Suprapubic skin (tissue), 4 donors: ENCODE results near the gene TIGD7. TPM values are rescaled to one million over a fixed set of nuclear protein-coding genes. Genes with fewer than 3 reads are reported as not detected.

Experiments used
- DNase-seq, 2 donors: peaks; one replicate each; pipeline ENCODE4 v3.0.0-alpha.2; 2019; ENCODE audit warnings: low spot score in 2 of 2
- H3K27ac ChIP-seq: fragments of 200-600 bp; sonication (generic); one replicate; pipeline ENCODE4 v1.5.1; 2019
- H3K27me3 ChIP-seq: fragments of 200-600 bp; sonication (generic); one replicate; pipeline ENCODE4 v1.5.1; 2019
- H3K36me3 ChIP-seq: fragments of 200-600 bp; sonication (generic); one replicate; pipeline ENCODE4 v1.5.1; 2019
- H3K4me1 ChIP-seq: fragments of 200-600 bp; sonication (generic); one replicate; pipeline ENCODE4 v1.5.1; 2019
- H3K4me3 ChIP-seq: fragments of 200-600 bp; sonication (generic); one replicate; pipeline ENCODE4 v1.5.1; 2019; ENCODE audit warnings: mild to moderate bottlenecking
- H3K9me3 ChIP-seq: fragments of 200-600 bp; sonication (generic); one replicate; pipeline ENCODE4 v1.5.1; 2019
- EP300 ChIP-seq: sonication (generic); formaldehyde crosslinking; IDR thresholded peaks from one replicate; pipeline ENCODE4 v1.6.1; 2017; ENCODE audit warnings: antibody characterized with exemption
- POLR2A ChIP-seq, 2 donors: fragments of 450-650 bp; IDR thresholded peaks; one replicate each; pipeline ENCODE4 v1.6.1; 2017; ENCODE audit warnings: antibody characterized with exemption in 2 of 2, mild to moderate bottlenecking in 2 of 2, moderate library complexity in 2 of 2
- POLR2AphosphoS5 ChIP-seq, 3 donors: sonication (generic); formaldehyde crosslinking; IDR thresholded peaks; one replicate each; pipeline ENCODE4 v1.6.1; 2017; ENCODE audit warnings: antibody characterized with exemption in 3 of 3
- WGBS: methylation state at CpG from one replicate; pipeline ENCODE4 v1.1.5; 2018; 5-methylcytosine and 5-hydroxymethylcytosine counted together
- total RNA-seq, 4 donors: library from RNA; depleted of rRNA; stranded (reverse); fragments of >200 nt; gene quantifications; one replicate each; pipeline ENCODE4 v1.1.0, GENCODE V29; 2016
- TF ChIP-seq, protein P1 (sequence below), 2 donors: fragments of 200-600 bp in 1 of 2; fragments of 450-650 bp in 1 of 2; sonication (generic) in 1 of 2; IDR thresholded peaks; one replicate each; pipeline ENCODE4 v1.5.1; 2016 to 2019; ENCODE audit warnings: antibody characterized with exemption in 2 of 2, mild to moderate bottlenecking in 1 of 2, moderate library complexity in 1 of 2

The TIGD7 gene
- total RNA-seq, 4 donors from 2014 or later, result 1.9 to 4.3 (median 2.1) TPM

DNA sequence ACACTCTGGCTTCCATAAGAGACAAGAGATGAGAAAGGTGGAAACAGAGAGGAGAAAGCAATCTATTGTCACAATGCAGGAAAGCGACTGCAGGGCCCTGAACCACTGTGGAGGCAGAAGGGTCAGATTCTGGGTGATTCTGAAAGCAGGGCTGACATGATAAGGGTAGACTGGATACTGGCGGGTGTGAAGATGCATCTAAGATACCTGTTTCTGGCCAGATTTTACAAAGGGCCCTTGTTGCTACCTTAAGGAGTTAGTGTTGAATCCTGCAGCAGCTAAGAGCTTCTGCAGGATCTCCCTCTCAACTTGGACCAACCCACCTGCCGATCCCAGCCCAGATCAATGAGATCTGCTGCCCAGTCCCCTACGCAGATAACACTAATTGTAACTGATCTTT, 42.7 kb downstream of the TIGD7 start:
- H3K27ac ChIP-seq, result no peak overlapping the region

DNA sequence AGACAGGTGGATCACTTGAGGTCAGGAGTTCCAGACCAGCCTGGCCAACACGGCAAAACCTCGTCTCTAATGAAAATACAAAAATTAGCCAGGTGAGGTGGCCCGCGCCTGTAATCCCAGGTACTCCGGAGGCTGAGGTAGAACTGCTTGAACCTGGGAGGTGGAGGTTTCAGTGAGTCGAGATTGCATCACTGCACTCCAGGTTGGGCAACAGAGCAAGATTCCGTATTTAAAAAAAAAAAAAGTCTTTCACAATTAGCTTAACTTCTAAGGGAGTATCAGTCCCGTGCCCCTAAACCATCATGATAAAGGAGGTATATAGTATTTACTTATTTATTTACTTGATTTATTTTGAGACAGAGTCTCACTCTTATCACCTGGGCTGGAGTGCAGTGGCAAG, 45.4 kb downstream of the TIGD7 start:
- Histone ChIP-seq H3K27ac (no peak overlapping the region), H3K27me3 (no peaks in the 10 kb centered on the region), H3K4me3 (no peak overlapping the region), H3K4me1 (peaks cover 11% of the 10 kb centered on the region), H3K36me3 (no peaks in the 10 kb centered on the region), H3K9me3 (no peaks in the 10 kb centered on the region)
- TF ChIP-seq POLR2AphosphoS5 (IDR thresholded peaks at IDR 0.05) (no peak), POLR2A (IDR thresholded peaks at IDR 0.05) (no peak), EP300 (no peak)
- TF ChIP-seq, protein P1, sequence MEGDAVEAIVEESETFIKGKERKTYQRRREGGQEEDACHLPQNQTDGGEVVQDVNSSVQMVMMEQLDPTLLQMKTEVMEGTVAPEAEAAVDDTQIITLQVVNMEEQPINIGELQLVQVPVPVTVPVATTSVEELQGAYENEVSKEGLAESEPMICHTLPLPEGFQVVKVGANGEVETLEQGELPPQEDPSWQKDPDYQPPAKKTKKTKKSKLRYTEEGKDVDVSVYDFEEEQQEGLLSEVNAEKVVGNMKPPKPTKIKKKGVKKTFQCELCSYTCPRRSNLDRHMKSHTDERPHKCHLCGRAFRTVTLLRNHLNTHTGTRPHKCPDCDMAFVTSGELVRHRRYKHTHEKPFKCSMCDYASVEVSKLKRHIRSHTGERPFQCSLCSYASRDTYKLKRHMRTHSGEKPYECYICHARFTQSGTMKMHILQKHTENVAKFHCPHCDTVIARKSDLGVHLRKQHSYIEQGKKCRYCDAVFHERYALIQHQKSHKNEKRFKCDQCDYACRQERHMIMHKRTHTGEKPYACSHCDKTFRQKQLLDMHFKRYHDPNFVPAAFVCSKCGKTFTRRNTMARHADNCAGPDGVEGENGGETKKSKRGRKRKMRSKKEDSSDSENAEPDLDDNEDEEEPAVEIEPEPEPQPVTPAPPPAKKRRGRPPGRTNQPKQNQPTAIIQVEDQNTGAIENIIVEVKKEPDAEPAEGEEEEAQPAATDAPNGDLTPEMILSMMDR (IDR thresholded peaks at IDR 0.05), result no peak
- DNase-seq, result no peak
- WGBS, result 88% methylated on average over 8 of the region's 8 CpGs

More for the DNA sequence above, 42.7 kb downstream of the TIGD7 start:
- Histone ChIP-seq H3K9me3 (no peaks in the 10 kb centered on the region), H3K4me3 (no peak overlapping the region), H3K27me3 (no peaks in the 10 kb centered on the region), H3K4me1 (peaks cover 18% of the 10 kb centered on the region), H3K36me3 (peaks cover 13% of the 10 kb centered on the region)
- WGBS, result 94% methylated on average over 4 of the region's 4 CpGs
- no peak for DNase-seq
- TF ChIP-seq EP300, result no peak
- no peak for TF ChIP-seq POLR2AphosphoS5 (IDR thresholded peaks at IDR 0.05)
- TF ChIP-seq, protein P1 (IDR thresholded peaks at IDR 0.05), result no peak
- TF ChIP-seq POLR2A (IDR thresholded peaks at IDR 0.05), result no peak

DNA sequence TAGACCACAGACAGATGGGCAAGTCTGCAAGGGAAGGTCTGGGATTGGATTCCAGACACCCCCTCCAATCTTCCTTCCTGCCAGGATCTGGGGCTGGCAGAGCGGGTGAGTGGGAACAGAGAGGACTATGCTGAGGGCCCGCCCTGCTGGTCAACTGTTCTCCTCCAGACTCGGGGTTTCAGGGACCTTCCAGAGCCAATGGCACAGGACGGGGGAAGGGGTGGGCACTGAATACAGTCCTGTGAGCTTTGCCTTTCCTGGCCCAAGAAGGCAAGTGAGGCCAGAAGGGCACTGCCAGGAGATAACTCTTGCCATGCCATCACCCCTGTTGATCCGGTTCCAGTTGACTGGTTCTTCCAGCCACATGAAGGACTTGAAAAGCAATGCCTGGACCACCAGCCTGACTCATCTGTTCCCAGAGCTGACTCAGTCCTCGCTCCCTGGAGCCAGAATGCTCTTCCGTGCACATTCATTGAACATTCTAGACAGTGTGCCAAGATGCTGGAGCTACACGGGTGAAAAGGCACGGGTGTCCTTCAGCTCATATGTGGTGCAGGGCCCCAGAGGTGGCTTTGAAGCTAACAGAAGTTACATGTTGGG, 48.3 kb downstream of the TIGD7 start:
- no peak overlapping the region for H3K27ac ChIP-seq
- H3K4me3 ChIP-seq, result no peak overlapping the region
- no peaks in the 10 kb centered on the region for H3K9me3 ChIP-seq
- no peaks in the 10 kb centered on the region for H3K4me1 ChIP-seq
- DNase-seq, result no peak
- no peaks in the 10 kb centered on the region for H3K36me3 ChIP-seq
- peaks cover 4% of the 10 kb centered on the region for H3K27me3 ChIP-seq
- 77% methylated on average over 5 of the region's 9 CpGs for WGBS
- TF ChIP-seq POLR2AphosphoS5 (IDR thresholded peaks at IDR 0.05) (no peak), EP300 (no peak), POLR2A (IDR thresholded peaks at IDR 0.05) (no peak)
- TF ChIP-seq, protein P1 (IDR thresholded peaks at IDR 0.05), result no peak

DNA sequence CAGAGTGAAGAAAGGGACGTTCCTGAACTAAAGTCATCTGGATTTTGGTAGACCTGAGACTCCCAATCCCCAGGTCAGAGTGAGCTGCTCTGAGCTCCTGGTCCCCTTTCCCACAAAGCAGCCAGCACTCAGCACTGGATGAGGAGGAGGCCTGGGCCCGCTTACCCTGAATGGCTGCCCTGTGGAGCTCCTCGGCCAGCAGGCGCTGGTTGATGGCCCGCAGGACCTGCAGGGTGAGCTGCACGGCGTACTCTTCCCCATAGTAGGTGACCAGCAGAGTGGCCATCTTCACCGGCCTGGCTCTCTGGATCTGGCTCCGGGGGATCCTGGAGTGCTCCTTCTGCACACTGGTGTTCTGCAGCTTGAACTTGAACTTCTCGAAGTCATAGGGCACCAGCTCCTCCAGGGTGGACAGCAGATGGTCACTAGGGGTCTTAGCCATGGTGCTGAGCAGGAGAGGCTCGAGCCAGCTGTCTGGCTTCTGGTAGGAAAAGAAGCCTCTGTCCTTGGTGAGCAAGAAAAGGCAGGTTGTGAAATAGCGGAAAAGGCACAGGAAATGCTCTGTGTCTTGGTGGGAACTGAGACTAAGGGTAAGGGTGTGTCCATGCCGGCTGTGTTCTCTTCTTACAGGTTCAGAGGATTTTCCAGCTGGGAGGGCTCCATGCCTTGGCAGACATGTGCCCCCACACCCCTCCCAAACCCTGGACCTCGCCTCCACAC, 48.9 kb downstream of the TIGD7 start, which contains the start of gene MEFV:
Gene MEFV, minus strand, starts transcription at position 488 of the 720 bp plus-strand sequence. Its CDS starts 46 bp downstream, at position 442.
- no peaks in the 10 kb centered on the region for H3K4me1 ChIP-seq
- WGBS, result 68% methylated on average over 9 of the region's 14 CpGs
- H3K4me3 ChIP-seq, result peak within 1 kb of the TSS; percentile 25
- TF ChIP-seq POLR2A (IDR thresholded peaks at IDR 0.05) (no peak), POLR2AphosphoS5 (IDR thresholded peaks at IDR 0.05) (no peak), EP300 (no peak)
- TF ChIP-seq, protein P1 (IDR thresholded peaks at IDR 0.05), result no peak
- no peaks in the 10 kb centered on the region for H3K9me3 ChIP-seq
- H3K27ac ChIP-seq, result no peak within 1 kb of the TSS
- peaks cover 4% of the 10 kb centered on the region for H3K27me3 ChIP-seq
- DNase-seq, result no peak
- no peaks in the 10 kb centered on the region for H3K36me3 ChIP-seq

DNA sequence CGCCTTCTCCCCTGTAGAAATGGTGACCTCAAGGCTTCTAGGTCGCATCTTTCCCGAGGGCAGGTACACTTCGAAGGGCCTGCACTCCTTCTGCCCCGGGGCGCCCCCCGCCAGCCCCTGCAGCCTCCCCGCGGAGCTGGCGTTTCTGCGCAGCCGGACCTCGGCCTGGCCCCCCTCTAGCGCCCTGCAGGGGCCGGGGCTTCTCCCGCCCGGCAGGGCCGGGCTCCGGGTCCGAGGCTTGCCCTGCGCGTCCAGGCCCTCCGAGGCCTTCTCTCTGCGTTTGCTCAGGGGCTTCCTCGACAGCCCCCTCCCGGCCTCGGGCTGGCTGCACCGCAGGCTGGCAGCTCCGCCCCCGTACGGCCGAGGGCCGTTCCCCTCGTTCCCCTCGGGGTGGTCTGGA, 50.9 kb downstream of the TIGD7 start:
- no peaks in the 10 kb centered on the region for H3K9me3 ChIP-seq
- DNase-seq, result no peak
- no peak for TF ChIP-seq POLR2AphosphoS5 (IDR thresholded peaks at IDR 0.05)
- TF ChIP-seq EP300, result no peak
- TF ChIP-seq POLR2A (IDR thresholded peaks at IDR 0.05), result no peak
- TF ChIP-seq, protein P1 (IDR thresholded peaks at IDR 0.05), result no peak
- peaks cover 4% of the 10 kb centered on the region for H3K27me3 ChIP-seq
- 80% methylated on average over 1 of the region's 35 CpGs for WGBS
- H3K36me3 ChIP-seq, result no peaks in the 10 kb centered on the region
- H3K4me1 ChIP-seq, result no peaks in the 10 kb centered on the region
- no peak overlapping the region for H3K27ac ChIP-seq
- H3K4me3 ChIP-seq, result no peak overlapping the region
